IMR-90 (cell line): Measurements from ENCODE around the gene CELSR1. TPM values are rescaled to one million over a fixed set of nuclear protein-coding genes. Genes with fewer than 3 reads are reported as not detected.

Experiments used
- ATAC-seq: fragments of 200-7000 bp; cut with Tn5 transposase; 2 replicates; pipeline ENCODE4 v1.9.1; 2020; ENCODE audit warnings: low read depth, mild to moderate bottlenecking, moderate library complexity
- BruUV-seq: library from RNA; stranded (reverse); fragments of 400-500 nt; replicated peaks from 2 replicates; lab custom pipeline; 2021; lab: Mats Ljungman, UMichigan
- CTCF ChIA-PET: fragments of 300-600 bp; formaldehyde crosslinking; extraction: SDS; loops from one replicate; lab custom pipeline; 2021; ENCODE audit warnings: antibody characterized with exemption; lab: Yijun Ruan, JAX
- POLR2A ChIA-PET: fragments of 300-600 bp; sonication (Branson Sonifier 250); formaldehyde crosslinking; loops from one replicate; lab custom pipeline; 2022; ENCODE audit warnings: antibody characterized with exemption; ENCODE audit not compliant: unreplicated experiment; lab: Charles Lee
- DNase-seq: peaks from one replicate; pipeline ENCODE4 v3.0.0; 2013
- H2AFZ ChIP-seq: replicated peaks from 2 replicates; pipeline ENCODE3; 2013; ENCODE audit warnings: low read length, mild to moderate bottlenecking; ENCODE audit not compliant: poor library complexity
- H2AK5ac ChIP-seq: 2 replicates; pipeline ENCODE4 v1.6.1; 2013; ENCODE audit warnings: low read depth, low read length, inconsistent platforms
- H2AK9ac ChIP-seq: replicated peaks from 2 replicates; pipeline ENCODE3; 2013; ENCODE audit warnings: mild to moderate bottlenecking, low read depth, low read length, moderate library complexity; ENCODE audit not compliant: poor library complexity
- H2BK120ac ChIP-seq: 2 replicates; pipeline ENCODE4 v1.6.1; 2013; ENCODE audit warnings: low read depth, low read length, inconsistent platforms
- H2BK15ac ChIP-seq: 3 replicates; pipeline ENCODE4 v1.6.1; 2013; ENCODE audit warnings: low read depth, low read length, inconsistent platforms
- H2BK20ac ChIP-seq: 2 replicates; pipeline ENCODE4 v1.6.1; 2013; ENCODE audit warnings: low read depth, mild to moderate bottlenecking, inconsistent platforms, low read length, moderate library complexity
- H2BK5ac ChIP-seq: 2 replicates; pipeline ENCODE4 v1.6.1; 2013; ENCODE audit warnings: mild to moderate bottlenecking, low read depth, low read length, inconsistent platforms; ENCODE audit not compliant: poor library complexity, severe bottlenecking
- H3K14ac ChIP-seq: replicated peaks from 2 replicates; pipeline ENCODE4 v1.6.1; 2013; ENCODE audit warnings: low read depth, low read length, inconsistent platforms
- H3K18ac ChIP-seq: 2 replicates; pipeline ENCODE4 v1.6.1; 2013; ENCODE audit warnings: low read depth, low read length, control low read depth
- H3K23ac ChIP-seq: 2 replicates; pipeline ENCODE4 v1.6.1; 2013; ENCODE audit warnings: low read depth, low read length, inconsistent platforms
- H3K27ac ChIP-seq: 2 replicates; pipeline ENCODE4 v1.5.1; 2013; ENCODE audit warnings: mild to moderate bottlenecking, control low read depth, low read length; ENCODE audit not compliant: insufficient read depth
- H3K27me3 ChIP-seq: 2 replicates; pipeline ENCODE4 v1.6.1; 2013; ENCODE audit warnings: low read length; ENCODE audit not compliant: control insufficient read depth, insufficient read depth
- H3K36me3 ChIP-seq: 2 replicates; pipeline ENCODE4 v1.6.1; 2013; ENCODE audit warnings: low read length, mixed read lengths; ENCODE audit not compliant: control insufficient read depth, insufficient read depth
- H3K4ac ChIP-seq: 2 replicates; pipeline ENCODE4 v1.6.1; 2013; ENCODE audit warnings: low read depth, low read length, inconsistent platforms
- H3K4me1 ChIP-seq: 2 replicates; pipeline ENCODE4 v1.6.1; 2013; ENCODE audit warnings: low read length, mixed read lengths; ENCODE audit not compliant: control insufficient read depth, insufficient read depth
- H3K4me2 ChIP-seq: 2 replicates; pipeline ENCODE4 v1.6.1; 2013; ENCODE audit warnings: low read depth, mild to moderate bottlenecking, control low read depth, low read length, moderate library complexity
- H3K4me3 ChIP-seq: 2 replicates; pipeline ENCODE4 v1.5.1; 2013; ENCODE audit warnings: low read depth, mild to moderate bottlenecking, control low read depth, low read length, moderate library complexity; ENCODE audit not compliant: insufficient read depth
- H3K56ac ChIP-seq: 2 replicates; pipeline ENCODE4 v1.6.1; 2013; ENCODE audit warnings: low read length, inconsistent platforms; ENCODE audit not compliant: insufficient read depth; ENCODE audit errors: extremely low read depth
- H3K79me1 ChIP-seq, 2 experiments: 2 replicates each; pipeline ENCODE4 v1.6.1; 2013; ENCODE audit warnings: low read length in 2 of 2, inconsistent platforms in 1 of 2, low read depth in 1 of 2
- H3K9ac ChIP-seq: 2 replicates; pipeline ENCODE4 v1.6.1; 2013; ENCODE audit warnings: low read depth, low read length, control low read depth
- H3K9me1 ChIP-seq: 2 replicates; pipeline ENCODE4 v1.6.1; 2013; ENCODE audit warnings: low read length, inconsistent platforms; ENCODE audit not compliant: insufficient read depth
- H3K9me3 ChIP-seq: 2 replicates; pipeline ENCODE4 v1.6.1; 2013; ENCODE audit warnings: low read length; ENCODE audit not compliant: control insufficient read depth, insufficient read depth
- H4K20me1 ChIP-seq: 2 replicates; pipeline ENCODE4 v1.6.1; 2013; ENCODE audit warnings: low read length, inconsistent platforms; ENCODE audit not compliant: insufficient read depth
- H4K5ac ChIP-seq: 2 replicates; pipeline ENCODE4 v1.6.1; 2013; ENCODE audit warnings: mild to moderate bottlenecking, low read depth, low read length, control low read depth
- H4K8ac ChIP-seq, 2 experiments: 2 replicates each; pipeline ENCODE4 v1.6.1; 2013; ENCODE audit warnings: low read depth in 2 of 2, low read length in 2 of 2, control low read depth in 1 of 2, inconsistent platforms in 1 of 2
- H4K91ac ChIP-seq: 2 replicates; pipeline ENCODE4 v1.6.1; 2013; ENCODE audit warnings: low read depth, low read length, inconsistent platforms; ENCODE audit not compliant: insufficient read depth
- BHLHE40 ChIP-seq: fragments of 150-350 bp; IDR thresholded peaks from 2 replicates; pipeline ENCODE4 v1.6.1; 2016; ENCODE audit warnings: mild to moderate bottlenecking, low read depth, low read length
- CEBPB ChIP-seq: IDR thresholded peaks from 2 replicates; pipeline ENCODE4 v1.6.1; 2012; ENCODE audit warnings: low read depth, low read length, improper control_type of control experiment
- CHD1 ChIP-seq: IDR thresholded peaks from 2 replicates; pipeline ENCODE4 v1.6.1; 2012; ENCODE audit warnings: low read depth, low read length, improper control_type of control experiment
- ELK1 ChIP-seq: fragments of 150-350 bp; IDR thresholded peaks from 2 replicates; pipeline ENCODE4 v1.6.1; 2016; ENCODE audit warnings: low read depth, mild to moderate bottlenecking, low read length, moderate library complexity, borderline replicate concordance
- FOS ChIP-seq: fragments of 150-350 bp; IDR thresholded peaks from 2 replicates; pipeline ENCODE4 v1.6.1; 2016; ENCODE audit warnings: low read depth, low read length
- MAFK ChIP-seq: IDR thresholded peaks from 2 replicates; pipeline ENCODE4 v1.6.1; 2012; ENCODE audit warnings: low read depth, low read length, improper control_type of control experiment
- MAZ ChIP-seq: IDR thresholded peaks from 2 replicates; pipeline ENCODE4 v1.6.1; 2012; ENCODE audit warnings: low read depth, mild to moderate bottlenecking, low read length, improper control_type of control experiment, moderate library complexity, borderline replicate concordance
- MXI1 ChIP-seq: IDR thresholded peaks from 2 replicates; pipeline ENCODE4 v1.6.1; 2012; ENCODE audit warnings: low read depth, mild to moderate bottlenecking, low read length, moderate library complexity, borderline replicate concordance
- NFE2L2 ChIP-seq: fragments of 150-350 bp; IDR thresholded peaks from 2 replicates; pipeline ENCODE4 v1.6.1; 2016; ENCODE audit warnings: low read depth, mild to moderate bottlenecking, low read length
- POLR2A ChIP-seq: IDR thresholded peaks from 2 replicates; pipeline ENCODE4 v1.6.1; 2012; ENCODE audit warnings: mild to moderate bottlenecking, low read depth, low read length
- RCOR1 ChIP-seq: IDR thresholded peaks from 2 replicates; pipeline ENCODE4 v1.6.1; 2012; ENCODE audit warnings: mild to moderate bottlenecking, low read length, improper control_type of control experiment; ENCODE audit not compliant: insufficient replicate concordance
- RFX5 ChIP-seq: IDR thresholded peaks from 2 replicates; pipeline ENCODE4 v1.8.0; 2012; ENCODE audit warnings: low read depth, mild to moderate bottlenecking, low read length, moderate library complexity
- SMC3 ChIP-seq: fragments of 150-350 bp; IDR thresholded peaks from 2 replicates; pipeline ENCODE4 v1.6.1; 2016; ENCODE audit warnings: low read depth, mild to moderate bottlenecking, antibody characterized with exemption, low read length, moderate library complexity
- USF2 ChIP-seq: fragments of 150-350 bp; IDR thresholded peaks from 2 replicates; pipeline ENCODE4 v1.6.1; 2017; ENCODE audit warnings: mild to moderate bottlenecking, antibody characterized with exemption, low read length, low read depth
- WGBS, 2 experiments: methylation state at CpG; one replicate each; pipeline versions ENCODE4 v1.1.5 to v1.1.7; 2013; ENCODE audit warnings: missing lambda C conversion rate in 2 of 2; ENCODE audit not compliant: insufficient read length in 1 of 2; ENCODE audit errors: extremely low coverage in 2 of 2; 5-methylcytosine and 5-hydroxymethylcytosine counted together
- dilution Hi-C: fragments of 300-500 bp; cut with HindIII; formaldehyde crosslinking; loops from one replicate; pipeline ENCODE4 v1.14.3; 2018; ENCODE audit warnings: low sequenced_read_pairs; ENCODE audit not compliant: unreplicated experiment
- in situ Hi-C: fragments of 300-500 bp; cut with MboI; formaldehyde crosslinking; loops from 3 replicates; pipeline ENCODE4 v1.14.3; 2019; ENCODE audit warnings: low sequenced_read_pairs, inconsistent platforms, mixed read lengths
- intact Hi-C: fragments of 100-400 bp; cut with micrococcal nuclease; formaldehyde crosslinking; loops from 2 replicates; pipeline ENCODE4 v1.10.0; 2022
- polyA plus RNA-seq, 3 experiments: library from polyadenylated mRNA; depleted of rRNA; stranded (reverse); fragments of >200 nt; gene quantifications; 2 replicates each; pipeline ENCODE4 v1.2.3, GENCODE V29; 2012; ENCODE audit warnings: low replicate concordance in 1 of 3
- total RNA-seq: library from RNA; depleted of rRNA; stranded (reverse); fragments of >200 nt; gene quantifications from 2 replicates; pipeline ENCODE4 v1.2.3, GENCODE V29; 2012
- TF ChIP-seq, protein P1 (sequence below): conservative IDR thresholded peaks from 2 replicates; pipeline ENCODE4 v1.5.1; 2012; ENCODE audit warnings: mild to moderate bottlenecking, low read depth, low read length, improper control_type of control experiment

CELSR1 gene
- total and polyA plus RNA-seq, 2 of the 4 experiments (the other 2 are of a cell fraction): 0.36 to 0.82 TPM

GRCh38 chr22:46502440-46503175, 34.8 kb downstream of the CELSR1 start:
- no peak overlapping the region; the same call in 2 of the 3 replicates for H2BK15ac ChIP-seq
- BruUV-seq: no TSS peak
- ATAC-seq (no peak), DNase-seq (no peak)
- H3K4me3 ChIP-seq: no peak overlapping the region
- H3K4me2 ChIP-seq: no peak overlapping the region
- no peak overlapping the region for H3K9ac ChIP-seq
- no peak overlapping the region for H3K27ac ChIP-seq
- H2BK5ac ChIP-seq: no peak overlapping the region
- no peak overlapping the region for H3K56ac ChIP-seq
- peak overlapping the region; percentile 40 for H2AFZ ChIP-seq
- no peak overlapping the region for H3K18ac ChIP-seq
- CTCF ChIA-PET: no interaction called here
- peaks cover 5% of the 10 kb centered on the region; the same call in 1 of the 2 replicates for H3K4me1 ChIP-seq
- no peak overlapping the region for H4K91ac ChIP-seq
- H4K20me1 ChIP-seq: no peaks in the 10 kb centered on the region
- dilution Hi-C loops: no loop called here
- 29% methylated on average over 2 of the region's 17 CpGs; no CpG with 5 or more reads in 1 of the 2 experiments for WGBS, 2 experiments
- in situ Hi-C loops: no loop called here
- H3K4ac ChIP-seq: peak overlapping the region; percentile 2; the same call in 1 of the 2 replicates
- H3K36me3 ChIP-seq: no peaks in the 10 kb centered on the region
- H2BK120ac ChIP-seq: peak overlapping the region; percentile 54
- no peak overlapping the region for H3K23ac ChIP-seq
- peaks cover 2% of the 10 kb centered on the region; the same call in 1 of the 2 replicates for H3K9me1 ChIP-seq
- peaks cover 4% of the 10 kb centered on the region; the same call in 1 of the 2 replicates for H3K27me3 ChIP-seq
- 0 out of 2 replicates have a peak overlapping the region, but pooled peaks have one; percentile 10 for H2BK20ac ChIP-seq
- H3K9me3 ChIP-seq: no peaks in the 10 kb centered on the region
- no peaks in the 10 kb centered on the region for H3K79me1 ChIP-seq
- H2AK9ac ChIP-seq: peak overlapping the region; percentile 73
- 0 out of 2 replicates have a peak overlapping the region, but pooled peaks have one; percentile 59 for H3K14ac ChIP-seq
- no peak overlapping the region for H2AK5ac ChIP-seq
- peak overlapping the region in 1 of 2 experiments; percentile 47; a peak in 1 of 4 replicates for H4K8ac ChIP-seq
- intact Hi-C loops: no loop called here
- POLR2A ChIA-PET: no interaction called here
- H4K5ac ChIP-seq: no peak overlapping the region
- TF ChIP-seq POLR2A (no peak), BHLHE40 (no peak), CEBPB (no peak), SMC3 (no peak), NFE2L2 (no peak), FOS (no peak), USF2 (no peak), MAZ (no peak), ELK1 (no peak), MAFK (no peak), RCOR1 (no peak), RFX5 (no peak), CHD1 (no peak), MXI1 (no peak)
- TF ChIP-seq, protein P1, sequence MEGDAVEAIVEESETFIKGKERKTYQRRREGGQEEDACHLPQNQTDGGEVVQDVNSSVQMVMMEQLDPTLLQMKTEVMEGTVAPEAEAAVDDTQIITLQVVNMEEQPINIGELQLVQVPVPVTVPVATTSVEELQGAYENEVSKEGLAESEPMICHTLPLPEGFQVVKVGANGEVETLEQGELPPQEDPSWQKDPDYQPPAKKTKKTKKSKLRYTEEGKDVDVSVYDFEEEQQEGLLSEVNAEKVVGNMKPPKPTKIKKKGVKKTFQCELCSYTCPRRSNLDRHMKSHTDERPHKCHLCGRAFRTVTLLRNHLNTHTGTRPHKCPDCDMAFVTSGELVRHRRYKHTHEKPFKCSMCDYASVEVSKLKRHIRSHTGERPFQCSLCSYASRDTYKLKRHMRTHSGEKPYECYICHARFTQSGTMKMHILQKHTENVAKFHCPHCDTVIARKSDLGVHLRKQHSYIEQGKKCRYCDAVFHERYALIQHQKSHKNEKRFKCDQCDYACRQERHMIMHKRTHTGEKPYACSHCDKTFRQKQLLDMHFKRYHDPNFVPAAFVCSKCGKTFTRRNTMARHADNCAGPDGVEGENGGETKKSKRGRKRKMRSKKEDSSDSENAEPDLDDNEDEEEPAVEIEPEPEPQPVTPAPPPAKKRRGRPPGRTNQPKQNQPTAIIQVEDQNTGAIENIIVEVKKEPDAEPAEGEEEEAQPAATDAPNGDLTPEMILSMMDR: no peak
